ENCODE measurements around the gene ACOT13.
"Not testable (repeated sequence)": the region's sequence is repeated elsewhere in the genome, so short reads cannot be mapped to it uniquely, and the experiment has no call there.

The ACOT13 gene

GRCh38 chr6:24720604-24721460, 54.0 kb downstream of the ACOT13 start:
- Histone ChIP-seq H3K36me3 (ENCODE audit: control insufficient read depth, insufficient read depth, low read length) (peaks cover 6% of the 10 kb centered on the region), H3K27me3 (replicated peaks; ENCODE audit: control insufficient read depth, insufficient read depth, low read length, poor library complexity, severe bottlenecking) (no peaks in the 10 kb centered on the region), H3K27ac (ENCODE audit: insufficient read depth, low read length, poor library complexity, severe bottlenecking) (peak overlapping the region; percentile 99), H3K4me1 (ENCODE audit: control insufficient read depth, insufficient read depth, low read length, poor library complexity, severe bottlenecking) (peaks cover 27% of the 10 kb centered on the region), H3K4me3 (ENCODE audit: insufficient read depth, low read depth, low read length, poor library complexity, severe bottlenecking) (peak overlapping the region; percentile 87), H3K9me3 (ENCODE audit: control insufficient read depth, low read length) (no peaks in the 10 kb centered on the region)
- peak; percentile 99 to 100 (median 100) for DNase-seq

GRCh38 chr6:24721461-24722215, 54.8 kb downstream of the ACOT13 start:
- Histone ChIP-seq H3K4me1 (ENCODE audit: control insufficient read depth, insufficient read depth, low read length, poor library complexity, severe bottlenecking) (peaks cover 20% of the 10 kb centered on the region), H3K36me3 (ENCODE audit: control insufficient read depth, insufficient read depth, low read length) (no peaks in the 10 kb centered on the region), H3K27me3 (replicated peaks; ENCODE audit: control insufficient read depth, insufficient read depth, low read length, poor library complexity, severe bottlenecking) (no peaks in the 10 kb centered on the region), H3K27ac (ENCODE audit: insufficient read depth, low read length, poor library complexity, severe bottlenecking) (peak overlapping the region; percentile 99), H3K4me3 (ENCODE audit: insufficient read depth, low read depth, low read length, poor library complexity, severe bottlenecking) (peak overlapping the region; percentile 68), H3K9me3 (ENCODE audit: control insufficient read depth, low read length) (no peaks in the 10 kb centered on the region)
- peak in 2 of 3 donors; percentile 75 to 81 for DNase-seq

- no peaks in the 10 kb centered on the region for H3K27me3 ChIP-seq (replicated peaks; ENCODE audit: control insufficient read depth, insufficient read depth, low read length, poor library complexity, severe bottlenecking)
- H3K4me1 ChIP-seq (ENCODE audit: control insufficient read depth, insufficient read depth, low read length, poor library complexity, severe bottlenecking), result peaks cover 9% of the 10 kb centered on the region
- no peak overlapping the region for H3K27ac ChIP-seq (ENCODE audit: insufficient read depth, low read length, poor library complexity, severe bottlenecking)
- no peaks in the 10 kb centered on the region for H3K36me3 ChIP-seq (ENCODE audit: control insufficient read depth, insufficient read depth, low read length)
- no peaks in the 10 kb centered on the region for H3K9me3 ChIP-seq (ENCODE audit: control insufficient read depth, low read length)
- H3K4me3 ChIP-seq (ENCODE audit: insufficient read depth, low read depth, low read length, poor library complexity, severe bottlenecking), result no peak overlapping the region
- no peak for DNase-seq
Observed at GRCh38 chr6:24723270-24723669, 56.4 kb downstream of the ACOT13 start.

GRCh38 chr6:24730653-24731052, 63.8 kb downstream of the ACOT13 start:
- not testable (repeated sequence) for H3K4me3 ChIP-seq (ENCODE audit: insufficient read depth, low read depth, low read length, poor library complexity, severe bottlenecking); H3K27ac ChIP-seq (ENCODE audit: insufficient read depth, low read length, poor library complexity, severe bottlenecking); DNase-seq; H3K27me3 ChIP-seq (replicated peaks; ENCODE audit: control insufficient read depth, insufficient read depth, low read length, poor library complexity, severe bottlenecking); H3K4me1 ChIP-seq (ENCODE audit: control insufficient read depth, insufficient read depth, low read length, poor library complexity, severe bottlenecking); H3K9me3 ChIP-seq (ENCODE audit: control insufficient read depth, low read length); H3K36me3 ChIP-seq (ENCODE audit: control insufficient read depth, insufficient read depth, low read length)

- H3K27ac ChIP-seq (ENCODE audit: insufficient read depth, low read length, poor library complexity, severe bottlenecking); H3K4me3 ChIP-seq (ENCODE audit: insufficient read depth, low read depth, low read length, poor library complexity, severe bottlenecking); H3K36me3 ChIP-seq (ENCODE audit: control insufficient read depth, insufficient read depth, low read length); H3K27me3 ChIP-seq (replicated peaks; ENCODE audit: control insufficient read depth, insufficient read depth, low read length, poor library complexity, severe bottlenecking); H3K9me3 ChIP-seq (ENCODE audit: control insufficient read depth, low read length); H3K4me1 ChIP-seq (ENCODE audit: control insufficient read depth, insufficient read depth, low read length, poor library complexity, severe bottlenecking); DNase-seq: not testable (repeated sequence)
Observed at GRCh38 chr6:24731456-24732134, 64.7 kb downstream of the ACOT13 start.

GRCh38 chr6:24734166-24734565, 67.3 kb downstream of the ACOT13 start:
- Histone ChIP-seq H3K9me3 (ENCODE audit: control insufficient read depth, low read length) (no peaks in the 10 kb centered on the region), H3K4me1 (ENCODE audit: control insufficient read depth, insufficient read depth, low read length, poor library complexity, severe bottlenecking) (no peaks in the 10 kb centered on the region), H3K27ac (ENCODE audit: insufficient read depth, low read length, poor library complexity, severe bottlenecking) (no peak overlapping the region), H3K36me3 (ENCODE audit: control insufficient read depth, insufficient read depth, low read length) (no peaks in the 10 kb centered on the region), H3K27me3 (replicated peaks; ENCODE audit: control insufficient read depth, insufficient read depth, low read length, poor library complexity, severe bottlenecking) (no peaks in the 10 kb centered on the region), H3K4me3 (ENCODE audit: insufficient read depth, low read depth, low read length, poor library complexity, severe bottlenecking) (no peak overlapping the region)
- DNase-seq, result no peak

- H3K27ac ChIP-seq (ENCODE audit: insufficient read depth, low read length, poor library complexity, severe bottlenecking); H3K4me1 ChIP-seq (ENCODE audit: control insufficient read depth, insufficient read depth, low read length, poor library complexity, severe bottlenecking); H3K27me3 ChIP-seq (replicated peaks; ENCODE audit: control insufficient read depth, insufficient read depth, low read length, poor library complexity, severe bottlenecking); H3K36me3 ChIP-seq (ENCODE audit: control insufficient read depth, insufficient read depth, low read length); DNase-seq; H3K4me3 ChIP-seq (ENCODE audit: insufficient read depth, low read depth, low read length, poor library complexity, severe bottlenecking); H3K9me3 ChIP-seq (ENCODE audit: control insufficient read depth, low read length): not testable (repeated sequence)
Observed at GRCh38 chr6:24734710-24735109, 67.8 kb downstream of the ACOT13 start.

GRCh38 chr6:24738741-24739140, 71.9 kb downstream of the ACOT13 start:
- Histone ChIP-seq H3K27ac (ENCODE audit: insufficient read depth, low read length, poor library complexity, severe bottlenecking) (no peak overlapping the region), H3K4me1 (ENCODE audit: control insufficient read depth, insufficient read depth, low read length, poor library complexity, severe bottlenecking) (no peaks in the 10 kb centered on the region), H3K9me3 (ENCODE audit: control insufficient read depth, low read length) (no peaks in the 10 kb centered on the region), H3K27me3 (replicated peaks; ENCODE audit: control insufficient read depth, insufficient read depth, low read length, poor library complexity, severe bottlenecking) (no peaks in the 10 kb centered on the region), H3K4me3 (ENCODE audit: insufficient read depth, low read depth, low read length, poor library complexity, severe bottlenecking) (no peak overlapping the region), H3K36me3 (ENCODE audit: control insufficient read depth, insufficient read depth, low read length) (no peaks in the 10 kb centered on the region)
- DNase-seq, result no peak

GRCh38 chr6:24740861-24741260, 74.0 kb downstream of the ACOT13 start:
- Histone ChIP-seq H3K4me1 (ENCODE audit: control insufficient read depth, insufficient read depth, low read length, poor library complexity, severe bottlenecking) (no peaks in the 10 kb centered on the region), H3K4me3 (ENCODE audit: insufficient read depth, low read depth, low read length, poor library complexity, severe bottlenecking) (no peak overlapping the region), H3K27ac (ENCODE audit: insufficient read depth, low read length, poor library complexity, severe bottlenecking) (no peak overlapping the region), H3K36me3 (ENCODE audit: control insufficient read depth, insufficient read depth, low read length) (no peaks in the 10 kb centered on the region), H3K27me3 (replicated peaks; ENCODE audit: control insufficient read depth, insufficient read depth, low read length, poor library complexity, severe bottlenecking) (no peaks in the 10 kb centered on the region), H3K9me3 (ENCODE audit: control insufficient read depth, low read length) (no peaks in the 10 kb centered on the region)
- DNase-seq, result no peak
